HepG2 (cell line): ENCODE data around the gene CRTC2. TPM values are rescaled to one million over a fixed set of nuclear protein-coding genes. Genes with fewer than 3 reads are reported as not detected.

Experiments
- ATF3 ChIP-seq: sonication (generic); formaldehyde crosslinking; IDR thresholded peaks from 2 replicates; pipeline ENCODE4 v1.4.0; 2020; ENCODE audit warnings: missing genetic modification reagents
- BORCS8-MEF2B ChIP-seq: sonication (generic); formaldehyde crosslinking; IDR thresholded peaks from 2 replicates; pipeline ENCODE4 v1.8.0; 2022; ENCODE audit warnings: mild to moderate bottlenecking, missing genetic modification reagents
- KLF15 ChIP-seq: sonication (generic); formaldehyde crosslinking; IDR thresholded peaks from 2 replicates; pipeline ENCODE4 v1.8.1; 2023; ENCODE audit warnings: borderline replicate concordance, mild to moderate bottlenecking, inconsistent platforms, missing genetic modification reagents, mixed read lengths
- KLF9 ChIP-seq: IDR thresholded peaks from 2 replicates; pipeline ENCODE4 v1.6.1; 2016; ENCODE audit warnings: low read depth
- POGZ ChIP-seq: sonication (generic); formaldehyde crosslinking; IDR thresholded peaks from 2 replicates; pipeline ENCODE4 v1.4.0; 2020; ENCODE audit warnings: mild to moderate bottlenecking, missing genetic modification reagents
- PRMT3 ChIP-seq: sonication (generic); formaldehyde crosslinking; IDR thresholded peaks from 2 replicates; pipeline ENCODE4 v1.8.1; 2022; ENCODE audit warnings: low read depth, mild to moderate bottlenecking, moderate library complexity, missing genetic modification reagents, borderline replicate concordance
- RELA ChIP-seq: sonication (generic); formaldehyde crosslinking; IDR thresholded peaks from 2 replicates; pipeline ENCODE4 v1.4.0; 2020; ENCODE audit warnings: missing genetic modification reagents
- REPIN1 ChIP-seq: sonication (generic); formaldehyde crosslinking; IDR thresholded peaks from 2 replicates; pipeline ENCODE4 v1.8.0; 2022; ENCODE audit warnings: missing genetic modification reagents, low read depth, mild to moderate bottlenecking, borderline replicate concordance
- SKIL ChIP-seq: sonication (generic); formaldehyde crosslinking; IDR thresholded peaks from 2 replicates; pipeline ENCODE4 v1.8.0; 2022; ENCODE audit warnings: missing genetic modification reagents, mild to moderate bottlenecking, moderate library complexity, borderline replicate concordance
- ZNF3 ChIP-seq: IDR thresholded peaks from 2 replicates; pipeline ENCODE4 v1.7.0; 2017; ENCODE audit warnings: inconsistent platforms
- ZNF350 ChIP-seq: sonication (generic); formaldehyde crosslinking; IDR thresholded peaks from 2 replicates; pipeline ENCODE4 v1.4.0; 2020; ENCODE audit warnings: mild to moderate bottlenecking, low read depth, missing genetic modification reagents, borderline replicate concordance
- ZNF367 ChIP-seq: sonication (generic); formaldehyde crosslinking; IDR thresholded peaks from 2 replicates; pipeline ENCODE4 v1.4.0; 2020; ENCODE audit warnings: missing genetic modification reagents, borderline replicate concordance
- ZNF451 ChIP-seq: sonication (generic); formaldehyde crosslinking; IDR thresholded peaks from 2 replicates; pipeline ENCODE4 v1.5.0; 2020; ENCODE audit warnings: mild to moderate bottlenecking, missing genetic modification reagents
- polyA plus RNA-seq, 8 experiments: library from polyadenylated mRNA; depleted of rRNA in 3 of 8; stranded (reverse) in 7 of 8; unstranded in 1 of 8; fragments of >200 nt; fragmentation: Illumina TruSeq in 4 of 8; extraction: Trizol in 4 of 8; gene quantifications; 2 replicates each; pipeline versions ENCODE4 v1.2.1 to v1.2.3, GENCODE V29; 2011 to 2016; ENCODE audit warnings: low read depth in 4 of 8, missing spikeins in 1 of 8, mixed read lengths in 1 of 8; ENCODE audit not compliant: insufficient read depth in 1 of 8
- total RNA-seq, 5 experiments: library from RNA; depleted of rRNA; stranded (reverse); fragments of >200 nt; fragmentation: Illumina TruSeq; extraction: Trizol; gene quantifications; 2 replicates each; pipeline ENCODE4 v1.2.3, GENCODE V29; 2016; ENCODE audit warnings: low read depth in 1 of 5
- TF ChIP-seq, protein P1 (sequence below), 2 experiments: sonication (generic) in 1 of 2; formaldehyde crosslinking in 1 of 2; IDR thresholded peaks; 2 replicates each; pipeline versions ENCODE4 v1.4.0 to v1.6.1; 2016 to 2020; ENCODE audit warnings: borderline replicate concordance in 1 of 2, low read depth in 1 of 2, mild to moderate bottlenecking in 1 of 2, missing genetic modification reagents in 1 of 2
- TF ChIP-seq, protein P2 (sequence below): sonication (generic); formaldehyde crosslinking; IDR thresholded peaks from 2 replicates; pipeline ENCODE4 v1.8.1; 2023; ENCODE audit warnings: mild to moderate bottlenecking, missing genetic modification reagents, borderline replicate concordance
- TF ChIP-seq, protein P3 (sequence below): sonication (generic); formaldehyde crosslinking; IDR thresholded peaks from 2 replicates; pipeline ENCODE4 v1.5.0; 2020; ENCODE audit warnings: mild to moderate bottlenecking, missing genetic modification reagents, borderline replicate concordance
- TF ChIP-seq, protein P4 (sequence below): sonication (generic); formaldehyde crosslinking; IDR thresholded peaks from 2 replicates; pipeline ENCODE4 v1.8.0; 2022; ENCODE audit warnings: mild to moderate bottlenecking, missing genetic modification reagents, borderline replicate concordance

Gene CRTC2
- total and polyA plus RNA-seq, 2 of the 13 experiments (the other 11 are each of a cell fraction or from before 2014, with no cell fraction given), result 6.1 to 26.7 TPM

GRCh38 chr1:153945795-153946621 is 12.4 kb downstream of the CRTC2 start (continued):
- TF ChIP-seq PRMT3 (CRISPR knock-in tag) (0 out of 2 replicates have a peak, but pooled peaks have one; percentile 70), ZNF451 (CRISPR knock-in tag) (no peak), ZNF367 (CRISPR knock-in tag) (no peak), KLF9 (CRISPR knock-in tag) (no peak), SKIL (CRISPR knock-in tag) (peak; percentile 69), POGZ (CRISPR knock-in tag) (no peak), ATF3 (CRISPR knock-in tag) (no peak), BORCS8-MEF2B (CRISPR knock-in tag) (peak; percentile 29; the same call in 1 of the 2 replicates), ZNF350 (CRISPR knock-in tag) (no peak; the same call in 1 of the 2 replicates), KLF15 (CRISPR knock-in tag) (no peak), REPIN1 (CRISPR knock-in tag) (no peak), ZNF3 (no peak), RELA (CRISPR knock-in tag) (no peak)
- TF ChIP-seq, protein P1, sequence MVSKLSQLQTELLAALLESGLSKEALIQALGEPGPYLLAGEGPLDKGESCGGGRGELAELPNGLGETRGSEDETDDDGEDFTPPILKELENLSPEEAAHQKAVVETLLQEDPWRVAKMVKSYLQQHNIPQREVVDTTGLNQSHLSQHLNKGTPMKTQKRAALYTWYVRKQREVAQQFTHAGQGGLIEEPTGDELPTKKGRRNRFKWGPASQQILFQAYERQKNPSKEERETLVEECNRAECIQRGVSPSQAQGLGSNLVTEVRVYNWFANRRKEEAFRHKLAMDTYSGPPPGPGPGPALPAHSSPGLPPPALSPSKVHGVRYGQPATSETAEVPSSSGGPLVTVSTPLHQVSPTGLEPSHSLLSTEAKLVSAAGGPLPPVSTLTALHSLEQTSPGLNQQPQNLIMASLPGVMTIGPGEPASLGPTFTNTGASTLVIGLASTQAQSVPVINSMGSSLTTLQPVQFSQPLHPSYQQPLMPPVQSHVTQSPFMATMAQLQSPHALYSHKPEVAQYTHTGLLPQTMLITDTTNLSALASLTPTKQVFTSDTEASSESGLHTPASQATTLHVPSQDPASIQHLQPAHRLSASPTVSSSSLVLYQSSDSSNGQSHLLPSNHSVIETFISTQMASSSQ (IDR thresholded peaks at IDR 0.05; ENCODE audit: low read depth), result no peak
- TF ChIP-seq, protein P1 (CRISPR knock-in tag; IDR thresholded peaks at IDR 0.05; ENCODE audit: borderline replicate concordance), result peak; percentile 17; the same call in 1 of the 2 replicates
- TF ChIP-seq, protein P2, sequence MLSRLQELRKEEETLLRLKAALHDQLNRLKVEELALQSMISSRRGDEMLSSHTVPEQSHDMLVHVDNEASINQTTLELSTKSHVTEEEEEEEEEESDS (CRISPR knock-in tag), result no peak
- TF ChIP-seq, protein P3, sequence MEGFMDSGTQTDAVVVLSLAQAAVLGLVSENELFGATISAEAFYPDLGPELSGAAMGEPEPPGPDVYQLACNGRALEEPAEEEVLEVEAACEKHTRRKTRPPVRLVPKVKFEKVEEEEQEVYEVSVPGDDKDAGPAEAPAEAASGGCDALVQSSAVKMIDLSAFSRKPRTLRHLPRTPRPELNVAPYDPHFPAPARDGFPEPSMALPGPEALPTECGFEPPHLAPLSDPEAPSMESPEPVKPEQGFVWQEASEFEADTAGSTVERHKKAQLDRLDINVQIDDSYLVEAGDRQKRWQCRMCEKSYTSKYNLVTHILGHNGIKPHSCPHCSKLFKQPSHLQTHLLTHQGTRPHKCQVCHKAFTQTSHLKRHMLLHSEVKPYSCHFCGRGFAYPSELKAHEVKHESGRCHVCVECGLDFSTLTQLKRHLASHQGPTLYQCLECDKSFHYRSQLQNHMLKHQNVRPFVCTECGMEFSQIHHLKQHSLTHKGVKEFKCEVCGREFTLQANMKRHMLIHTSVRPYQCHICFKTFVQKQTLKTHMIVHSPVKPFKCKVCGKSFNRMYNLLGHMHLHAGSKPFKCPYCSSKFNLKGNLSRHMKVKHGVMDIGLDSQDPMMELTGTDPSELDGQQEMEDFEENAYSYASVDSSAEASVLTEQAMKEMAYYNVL (CRISPR knock-in tag), result peak; percentile 55; the same call in 1 of the 2 replicates
- TF ChIP-seq, protein P4, sequence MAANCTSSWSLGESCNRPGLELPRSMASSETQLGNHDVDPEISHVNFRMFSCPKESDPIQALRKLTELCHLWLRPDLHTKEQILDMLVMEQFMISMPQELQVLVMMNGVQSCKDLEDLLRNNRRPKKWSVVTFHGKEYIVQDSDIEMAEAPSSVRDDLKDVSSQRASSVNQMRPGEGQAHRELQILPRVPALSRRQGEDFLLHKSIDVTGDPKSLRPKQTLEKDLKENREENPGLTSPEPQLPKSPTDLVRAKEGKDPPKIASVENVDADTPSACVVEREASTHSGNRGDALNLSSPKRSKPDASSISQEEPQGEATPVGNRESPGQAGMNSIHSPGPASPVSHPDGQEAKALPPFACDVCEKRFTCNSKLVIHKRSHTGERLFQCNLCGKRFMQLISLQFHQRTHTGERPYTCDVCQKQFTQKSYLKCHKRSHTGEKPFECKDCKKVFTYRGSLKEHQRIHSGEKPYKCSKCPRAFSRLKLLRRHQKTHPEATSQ (CRISPR knock-in tag), result no peak
